WTC11 (cell line): ENCODE data around the gene ATG2A. TPM values are rescaled to one million over a fixed set of nuclear protein-coding genes. Genes with fewer than 3 reads are reported as not detected.

Experiments used
- ATAC-seq: fragments of 200-7000 bp; cut with Tn5 transposase; 2 replicates; pipeline ENCODE4 v1.10.0; 2021; ENCODE audit warnings: mild to moderate bottlenecking, moderate library complexity
- CTCF ChIA-PET: fragments of 300-600 bp; sonication (Branson Sonifier 250); formaldehyde crosslinking; loops from one replicate; lab custom pipeline; 2021; ENCODE audit warnings: antibody characterized with exemption; lab: Charles Lee
- POLR2A ChIA-PET: fragments of 350-600 bp; sonication (Branson Sonifier 250); formaldehyde crosslinking; loops from one replicate; lab custom pipeline; 2021; ENCODE audit warnings: antibody characterized with exemption; lab: Charles Lee
- DNase-seq: peaks from one replicate; pipeline ENCODE4 v3.0.0; 2021; ENCODE audit warnings: low spot score
- H3K27ac Mint-ChIP-seq: 2 replicates; pipeline ENCODE4 v1.8.0; 2021; ENCODE audit warnings: mixed read lengths
- H3K27me3 Mint-ChIP-seq: 2 replicates; pipeline ENCODE4 v1.8.0; 2021; ENCODE audit warnings: low read depth, mild to moderate bottlenecking, moderate library complexity, mixed read lengths
- H3K36me3 Mint-ChIP-seq: 2 replicates; pipeline ENCODE4 v1.8.0; 2021; ENCODE audit warnings: mixed read lengths
- H3K4me1 Mint-ChIP-seq: 2 replicates; pipeline ENCODE4 v1.8.0; 2022; ENCODE audit warnings: mixed read lengths
- H3K4me3 Mint-ChIP-seq: 2 replicates; pipeline ENCODE4 v1.8.0; 2021; ENCODE audit warnings: mild to moderate bottlenecking, moderate library complexity, mixed read lengths
- H3K9me3 Mint-ChIP-seq: 2 replicates; pipeline ENCODE4 v1.8.0; 2021; ENCODE audit warnings: mixed read lengths
- CDX4 ChIP-seq: fragments of 250-450 bp; sonication (Bioruptor Pico); IDR thresholded peaks from 2 replicates; pipeline ENCODE4 v1.9.0; 2021; ENCODE audit warnings: moderate library complexity, mild to moderate bottlenecking, inconsistent platforms, borderline replicate concordance
- E2F4 ChIP-seq: sonication (generic); formaldehyde crosslinking; IDR thresholded peaks from 2 replicates; pipeline ENCODE4 v1.8.1; 2022; ENCODE audit warnings: low read depth, mild to moderate bottlenecking, moderate library complexity, missing genetic modification reagents, borderline replicate concordance
- GRHL2 ChIP-seq: fragments of 250-450 bp; sonication (Bioruptor Pico); IDR thresholded peaks from 2 replicates; pipeline ENCODE4 v1.8.0; 2022; ENCODE audit warnings: mild to moderate bottlenecking, moderate library complexity; ENCODE audit not compliant: insufficient replicate concordance, severe bottlenecking
- GTF2I ChIP-seq: fragments of 250-450 bp; sonication (Bioruptor Pico); conservative IDR thresholded peaks from 2 replicates; pipeline ENCODE4 v1.4.0; 2021; ENCODE audit warnings: mild to moderate bottlenecking
- JUN ChIP-seq: sonication (generic); formaldehyde crosslinking; IDR thresholded peaks from 2 replicates; pipeline ENCODE4 v1.8.0; 2023; ENCODE audit warnings: mild to moderate bottlenecking, missing genetic modification reagents
- KAT7 ChIP-seq: sonication (generic); formaldehyde crosslinking; IDR thresholded peaks from 2 replicates; pipeline ENCODE4 v1.8.1; 2023; ENCODE audit warnings: missing genetic modification reagents, mild to moderate bottlenecking, borderline replicate concordance
- MXD4 ChIP-seq: fragments of 250-450 bp; sonication (Bioruptor Pico); IDR thresholded peaks from 2 replicates; pipeline ENCODE4 v1.8.0; 2021; ENCODE audit warnings: mild to moderate bottlenecking, moderate library complexity, borderline replicate concordance
- MYBL2 ChIP-seq: sonication (generic); formaldehyde crosslinking; IDR thresholded peaks from 2 replicates; pipeline ENCODE4 v1.8.1; 2023; ENCODE audit warnings: mild to moderate bottlenecking, moderate library complexity, missing genetic modification reagents
- RORB ChIP-seq: fragments of 250-450 bp; sonication (Bioruptor Pico); IDR thresholded peaks from 2 replicates; pipeline ENCODE4 v1.9.0; 2021; ENCODE audit warnings: mild to moderate bottlenecking
- SMAD4 ChIP-seq: sonication (generic); formaldehyde crosslinking; IDR thresholded peaks from 2 replicates; pipeline ENCODE4 v1.8.0; 2022; ENCODE audit warnings: mild to moderate bottlenecking, missing genetic modification reagents
- TP53 ChIP-seq: sonication (generic); formaldehyde crosslinking; IDR thresholded peaks from 2 replicates; pipeline ENCODE4 v1.8.1; 2023; ENCODE audit warnings: mild to moderate bottlenecking, missing genetic modification reagents
- ZNF281 ChIP-seq: sonication (generic); formaldehyde crosslinking; IDR thresholded peaks from 2 replicates; pipeline ENCODE4 v1.8.0; 2023; ENCODE audit warnings: mild to moderate bottlenecking, missing genetic modification reagents
- ZNF423 ChIP-seq: fragments of 250-450 bp; sonication (Bioruptor Pico); IDR thresholded peaks from 2 replicates; pipeline ENCODE4 v2.1.2; 2022; ENCODE audit warnings: mild to moderate bottlenecking, moderate library complexity
- total RNA-seq: library from RNA; stranded (reverse); gene quantifications from 3 replicates; pipeline ENCODE4 v1.2.3, GENCODE V29; 2021

Gene ATG2A
- total RNA-seq, 1 experiment from 2014 or later = 31.4 TPM

- no peaks in the 10 kb centered on the region for H3K9me3 Mint-ChIP-seq
- H3K36me3 Mint-ChIP-seq = no peaks in the 10 kb centered on the region; the same call in 1 of the 2 replicates
- no peak; the same call in 1 of the 2 replicates for ATAC-seq
- no peak overlapping the region for H3K27ac Mint-ChIP-seq
- peaks cover 20% of the 10 kb centered on the region for H3K4me1 Mint-ChIP-seq
- peaks cover 7% of the 10 kb centered on the region for H3K27me3 Mint-ChIP-seq
- TF ChIP-seq ZNF423 (no peak), CDX4 (CRISPR knock-in tag) (no peak), MYBL2 (0 out of 2 replicates have a peak, but pooled peaks have one; percentile 18)
- TF ChIP-seq, all 79 proteins: peak for 1
- DNase-seq = no peak
- POLR2A ChIA-PET = interaction anchor here (0.6 to 2.4 kb wide), 4 partner anchors 27 to 317 kb away, joined by 3 to 6 read pairs (median 3); no protein-coding TSS in a partner anchor
- peak overlapping the region; percentile 77 for H3K4me3 Mint-ChIP-seq
- CTCF ChIA-PET = interaction anchor here (0.6 to 22.9 kb wide), 15 partner anchors 9 to 311 kb away, joined by 3 to 372 read pairs (median 4); partner anchors contain the start of genes BATF2, CDC42BPG and ZNHIT2
These were observed 39.4 kb downstream of the ATG2A start for GRCh38 chr11:64877390-64878222.

GRCh38 chr11:64876835-64877341 lies 40.1 kb downstream of the ATG2A start:
- H3K27ac Mint-ChIP-seq = no peak overlapping the region
- H3K36me3 Mint-ChIP-seq = no peaks in the 10 kb centered on the region; the same call in 1 of the 2 replicates
- H3K4me3 Mint-ChIP-seq = peak overlapping the region; percentile 77
- peaks cover 7% of the 10 kb centered on the region for H3K27me3 Mint-ChIP-seq
- H3K4me1 Mint-ChIP-seq = peaks cover 20% of the 10 kb centered on the region
- H3K9me3 Mint-ChIP-seq = no peaks in the 10 kb centered on the region
- ChIA-PET CTCF (interaction anchor here (0.6 to 22.9 kb wide), 11 partner anchors 9 to 310 kb away, joined by 3 to 372 read pairs (median 4); partner anchors contain the start of genes BATF2, CDC42BPG and ZNHIT2), POLR2A (interaction anchor here (1.0 to 2.4 kb wide), 2 partner anchors 26 to 28 kb away, joined by 3 to 6 read pairs; no protein-coding TSS in a partner anchor)
- TF ChIP-seq GTF2I (CRISPR knock-in tag) (no peak), SMAD4 (no peak), JUN (CRISPR knock-in tag) (no peak), ZNF281 (no peak)
- no peak for DNase-seq
- ATAC-seq = no peak

- CTCF ChIA-PET = interaction anchor here (1.1 to 22.9 kb wide), 5 partner anchors 12 to 310 kb away, joined by 3 to 372 read pairs (median 6); partner anchors contain the start of gene CDC42BPG
- ATAC-seq = no peak
- Mint-ChIP-seq H3K4me1 (peaks cover 20% of the 10 kb centered on the region), H3K36me3 (no peaks in the 10 kb centered on the region; the same call in 1 of the 2 replicates), H3K27me3 (peaks cover 7% of the 10 kb centered on the region), H3K27ac (no peak overlapping the region), H3K9me3 (no peaks in the 10 kb centered on the region), H3K4me3 (peak overlapping the region; percentile 77)
- DNase-seq = no peak
- POLR2A ChIA-PET = interaction anchor here (1.0 to 2.4 kb wide), 2 partner anchors 25 to 27 kb away, joined by 3 to 6 read pairs; no protein-coding TSS in a partner anchor
- TF ChIP-seq KAT7 = no peak
- TF ChIP-seq TP53 (CRISPR knock-in tag) = no peak
- TF ChIP-seq RORB (CRISPR knock-in tag) = no peak
- TF ChIP-seq GRHL2 = no peak
- TF ChIP-seq E2F4 (CRISPR knock-in tag) = no peak
- no peak for TF ChIP-seq MYBL2
- no peak for TF ChIP-seq MXD4
These were observed 40.7 kb downstream of the ATG2A start for GRCh38 chr11:64876229-64876750.
